Keratinocyte (primary cell): ENCODE results near the gene TMEM151A.

ENCODE experiments used
- EZH2 ChIP-seq: IDR thresholded peaks from one replicate; pipeline ENCODE4 v1.6.1; 2012; ENCODE audit warnings: inconsistent platforms, mild to moderate bottlenecking, low read length, moderate library complexity
- TF ChIP-seq, protein P1 (sequence below), 3 experiments: IDR thresholded peaks in 1 of 3; conservative IDR thresholded peaks in 1 of 3; optimal IDR thresholded peaks in 1 of 3; 2 replicates in 2 of 3; 3 replicates in 1 of 3; pipeline versions ENCODE3 to v1.5.1; 2011; ENCODE audit warnings: low read length in 3 of 3, mild to moderate bottlenecking in 3 of 3, moderate library complexity in 2 of 3, control low read depth in 1 of 3, inconsistent platforms in 1 of 3; ENCODE audit not compliant: insufficient read depth in 2 of 3; ENCODE audit errors: extremely low read depth in 1 of 3

DNA sequence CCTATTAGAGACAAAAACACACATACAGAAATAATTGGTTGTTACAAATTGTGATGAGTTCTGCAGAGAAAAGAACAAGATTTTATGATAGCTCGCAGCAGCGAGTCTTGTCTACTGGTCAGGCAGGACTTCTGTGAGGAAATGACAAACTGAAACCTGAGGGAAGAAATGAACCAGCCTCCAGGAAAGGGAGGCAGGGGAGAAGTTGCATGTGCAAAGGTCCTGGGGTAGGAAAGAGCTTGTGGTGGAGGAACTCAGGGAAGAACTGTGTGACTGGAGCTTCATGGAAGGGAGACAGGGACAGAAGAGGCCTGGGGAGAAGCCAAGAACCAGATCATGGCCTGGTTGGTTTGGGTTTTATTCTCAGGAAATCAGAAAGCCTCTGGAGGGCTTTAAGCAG is 32.5 kb upstream of the TMEM151A start:
- TF ChIP-seq, protein P1, sequence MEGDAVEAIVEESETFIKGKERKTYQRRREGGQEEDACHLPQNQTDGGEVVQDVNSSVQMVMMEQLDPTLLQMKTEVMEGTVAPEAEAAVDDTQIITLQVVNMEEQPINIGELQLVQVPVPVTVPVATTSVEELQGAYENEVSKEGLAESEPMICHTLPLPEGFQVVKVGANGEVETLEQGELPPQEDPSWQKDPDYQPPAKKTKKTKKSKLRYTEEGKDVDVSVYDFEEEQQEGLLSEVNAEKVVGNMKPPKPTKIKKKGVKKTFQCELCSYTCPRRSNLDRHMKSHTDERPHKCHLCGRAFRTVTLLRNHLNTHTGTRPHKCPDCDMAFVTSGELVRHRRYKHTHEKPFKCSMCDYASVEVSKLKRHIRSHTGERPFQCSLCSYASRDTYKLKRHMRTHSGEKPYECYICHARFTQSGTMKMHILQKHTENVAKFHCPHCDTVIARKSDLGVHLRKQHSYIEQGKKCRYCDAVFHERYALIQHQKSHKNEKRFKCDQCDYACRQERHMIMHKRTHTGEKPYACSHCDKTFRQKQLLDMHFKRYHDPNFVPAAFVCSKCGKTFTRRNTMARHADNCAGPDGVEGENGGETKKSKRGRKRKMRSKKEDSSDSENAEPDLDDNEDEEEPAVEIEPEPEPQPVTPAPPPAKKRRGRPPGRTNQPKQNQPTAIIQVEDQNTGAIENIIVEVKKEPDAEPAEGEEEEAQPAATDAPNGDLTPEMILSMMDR (optimal IDR thresholded peaks at IDR 0.05 in 1 of 3, IDR thresholded peaks at IDR 0.05 in 1 of 3, conservative IDR thresholded peaks at IDR 0.05 in 1 of 3; ENCODE audit: extremely low read depth in 1 of 3, insufficient read depth in 2 of 3, low read length in 3 of 3), result no peak
- TF ChIP-seq EZH2, result no peak
